Measurements from ENCODE around the gene CLCNKB.

Gene CLCNKB

DNA sequence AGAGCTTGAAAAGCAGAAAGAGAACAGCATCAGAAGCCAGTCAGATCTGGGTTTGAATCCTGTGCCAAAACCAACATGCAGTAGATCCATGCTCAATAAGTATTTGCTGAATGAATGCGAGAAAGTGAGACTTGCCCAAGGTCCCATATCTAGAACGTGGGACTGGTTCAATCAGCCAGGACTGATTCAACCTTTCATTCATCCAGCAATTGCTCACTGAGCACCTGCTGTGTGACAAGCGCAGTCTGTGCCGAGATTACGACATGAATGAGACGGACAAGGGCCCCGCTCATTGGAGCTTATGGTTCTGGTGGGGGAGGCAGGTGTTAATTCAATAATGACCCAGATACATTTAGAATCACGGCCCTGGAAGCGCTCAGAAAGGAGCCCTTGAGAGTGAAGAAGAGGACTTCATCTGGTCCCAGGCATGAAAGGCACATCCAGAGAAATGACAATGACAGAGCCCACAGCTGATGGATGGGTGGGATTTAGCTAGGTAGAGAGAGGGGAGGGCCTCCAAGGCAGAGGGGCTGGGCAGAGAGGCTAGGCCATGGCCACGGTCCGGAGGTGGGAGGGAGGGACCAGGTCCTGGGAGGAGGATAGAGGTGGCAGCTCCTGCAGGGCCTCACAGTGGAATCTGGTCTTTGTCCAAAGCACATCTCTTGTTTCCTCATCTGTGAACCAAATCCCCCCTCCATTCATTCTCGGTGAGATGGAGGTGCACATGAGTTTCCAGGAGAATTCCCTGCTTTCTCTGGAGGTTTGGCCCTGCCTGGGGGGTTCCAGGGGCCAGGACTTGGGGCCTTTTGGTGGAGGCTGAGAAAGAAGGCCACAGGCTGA is 34.0 kb downstream of the CLCNKB start:
- DNase-seq, result no peak

DNA sequence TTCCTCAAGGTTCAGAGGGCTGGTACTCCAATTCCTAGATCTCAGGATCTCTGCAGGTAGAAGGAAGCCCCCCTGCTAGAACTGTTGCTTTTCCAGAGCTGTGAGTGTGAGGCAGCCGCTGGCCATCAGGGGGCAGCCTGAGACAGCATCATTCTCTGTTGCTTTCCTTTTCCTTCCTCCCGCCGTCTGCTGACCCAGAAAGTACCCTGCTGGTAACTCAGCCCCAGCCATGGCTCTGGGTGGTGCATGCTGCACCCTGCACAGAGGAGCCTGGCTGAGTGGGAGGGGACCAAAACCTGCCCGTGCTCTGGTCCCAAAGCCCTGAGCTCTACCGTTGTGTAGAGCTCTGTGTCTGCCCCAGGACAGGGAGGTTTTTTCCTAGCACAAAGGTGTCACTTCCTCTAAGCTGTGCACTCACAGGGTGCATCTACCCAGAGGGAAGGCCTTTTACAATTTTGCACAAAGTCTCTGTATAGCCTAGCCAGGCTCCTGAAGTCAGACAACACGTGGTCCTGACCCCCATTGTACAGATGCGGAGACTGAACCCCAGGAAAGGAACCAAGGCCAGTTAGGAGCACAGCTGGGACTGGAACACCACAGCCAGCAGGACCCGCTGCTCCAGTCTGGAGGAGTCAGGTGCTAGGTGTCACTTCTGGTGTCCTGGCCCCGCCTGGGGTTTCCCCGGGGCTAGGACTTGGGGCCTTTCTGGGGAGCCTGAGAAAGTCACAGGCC is 35.5 kb downstream of the CLCNKB start:
- peak; percentile 67 to 73 for DNase-seq

DNA sequence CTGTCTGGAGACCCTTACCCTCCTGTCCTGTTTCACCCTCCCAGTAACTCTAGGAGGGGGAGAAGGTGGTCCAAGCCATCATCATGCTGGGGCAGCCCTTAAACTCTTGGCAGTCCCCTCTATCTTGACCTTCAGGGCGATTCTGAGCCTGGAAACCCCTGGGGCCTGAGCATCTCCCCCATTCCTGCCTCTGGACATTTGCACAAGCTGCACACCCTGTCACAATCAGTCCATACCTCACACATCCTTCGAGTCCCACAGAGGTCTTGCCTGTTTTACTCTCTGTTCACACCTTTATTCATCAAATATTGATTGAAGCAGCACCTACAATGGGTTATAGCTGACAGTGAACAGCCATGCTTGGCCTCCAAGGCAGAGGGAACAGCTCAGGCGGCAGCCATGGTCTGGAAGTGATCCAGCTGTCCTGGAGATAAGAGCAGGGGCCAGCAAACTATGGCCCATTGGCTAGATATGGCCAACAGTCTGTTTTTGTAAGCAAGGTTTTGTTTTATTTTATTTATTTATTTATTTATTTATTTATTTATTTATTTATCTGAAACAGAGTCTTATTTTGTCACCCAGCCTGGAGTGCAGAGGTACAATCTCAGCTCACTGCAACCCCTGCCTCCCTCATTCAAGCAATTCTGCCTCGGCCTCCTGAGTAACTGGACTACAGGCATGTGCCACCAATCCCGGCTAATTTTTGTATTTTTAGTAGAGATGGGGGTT is 37.0 kb downstream of the CLCNKB start:
- no peak for DNase-seq

DNA sequence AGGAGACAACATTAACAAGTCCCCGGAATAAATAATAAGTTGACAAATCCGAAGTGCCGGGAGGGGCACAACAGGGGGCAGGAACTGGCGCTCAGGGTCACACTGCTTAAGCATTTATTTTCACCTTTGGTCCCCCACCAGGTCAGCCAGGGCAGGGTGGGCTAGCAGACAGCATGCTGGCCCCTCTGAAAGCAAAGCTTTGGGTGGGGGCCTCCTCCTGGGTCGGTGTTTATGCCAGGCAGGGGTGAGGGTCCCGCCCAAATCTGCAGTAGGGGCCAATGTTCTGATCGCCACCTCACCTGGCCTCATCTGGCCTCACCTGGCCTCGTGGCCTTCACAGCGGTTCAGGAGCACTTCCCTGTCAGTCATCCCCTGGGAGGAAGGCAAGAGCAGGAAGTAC is 38.1 kb downstream of the CLCNKB start:
- no peak for DNase-seq

DNA sequence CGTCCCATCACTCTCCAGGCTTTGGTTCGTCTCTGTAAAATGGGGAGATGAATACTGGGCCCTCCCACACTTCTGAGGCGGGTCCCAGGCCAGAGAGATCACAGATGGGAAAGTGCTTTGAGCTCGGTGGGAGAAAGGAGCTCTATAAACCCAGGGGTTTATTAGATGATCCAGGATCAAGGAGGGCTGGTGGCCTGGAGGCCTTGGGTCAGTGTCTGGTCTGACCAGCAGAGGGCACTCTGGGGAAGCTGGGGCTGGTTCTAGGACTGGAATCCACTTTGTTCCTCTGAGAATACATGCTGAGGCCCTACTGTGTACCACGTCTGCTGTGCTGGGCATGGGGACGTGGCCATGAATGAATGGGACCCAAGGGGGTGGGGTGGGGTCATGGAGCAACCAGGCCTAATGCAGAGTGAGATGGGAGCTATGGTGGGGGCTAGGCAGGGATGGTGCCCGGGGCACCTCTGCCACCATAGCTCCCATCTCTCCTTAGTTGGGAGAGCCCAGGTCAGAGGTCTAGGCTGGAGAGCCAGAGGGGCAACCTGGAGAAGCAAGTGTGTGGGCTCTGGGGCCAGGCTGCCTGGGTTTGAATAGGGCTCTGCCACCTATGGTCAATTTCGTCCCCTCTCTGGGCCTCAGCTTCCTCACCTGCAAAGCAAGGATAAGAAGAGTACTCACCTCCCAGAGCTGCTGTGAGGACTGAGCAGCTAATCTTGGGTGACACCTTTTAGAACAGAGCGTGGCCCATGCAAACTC is 38.9 kb downstream of the CLCNKB start:
- DNase-seq, result peak; percentile 51 to 61

DNA sequence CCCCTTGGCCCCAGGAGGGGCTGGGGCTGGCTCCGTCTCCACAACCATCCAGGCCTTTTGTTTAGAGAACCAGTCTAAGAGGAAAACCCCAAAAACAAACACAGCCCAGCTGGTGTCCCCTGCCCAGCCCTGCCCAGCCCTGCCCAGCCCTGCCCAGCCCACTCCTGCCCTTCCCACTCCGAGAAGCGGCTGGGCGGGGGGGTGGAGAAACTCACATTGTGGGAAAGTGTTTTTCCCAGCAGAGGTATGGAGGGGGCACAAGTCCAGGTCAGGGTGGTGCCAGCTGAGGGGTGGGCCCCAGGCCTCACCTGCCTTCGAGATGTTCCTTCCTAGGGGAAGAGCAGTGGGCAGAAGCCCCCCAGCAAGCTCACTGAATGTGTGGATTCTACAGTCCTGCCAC is 39.9 kb downstream of the CLCNKB start:
- no peak for DNase-seq

DNA sequence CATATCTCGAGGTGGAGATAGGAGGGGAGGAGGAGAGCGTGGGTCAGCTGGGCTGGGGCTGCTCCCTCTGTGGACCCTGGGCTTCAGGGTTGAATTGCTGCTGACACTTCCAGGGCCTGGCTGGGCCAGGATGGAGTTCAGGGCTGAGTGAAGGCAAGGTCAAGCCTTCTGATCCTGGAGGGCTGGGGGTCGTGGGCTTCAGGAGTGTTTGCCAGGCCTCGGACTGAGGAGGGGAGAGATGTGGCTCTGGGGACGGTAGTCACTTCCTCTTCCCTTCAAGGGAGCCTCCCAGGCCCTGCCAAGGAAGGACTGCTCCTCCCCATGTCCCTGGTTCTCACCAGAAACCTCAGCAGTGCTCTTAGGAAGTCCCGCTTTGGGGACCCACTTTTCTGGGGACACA is 41.9 kb downstream of the CLCNKB start:
- no peak for DNase-seq

DNA sequence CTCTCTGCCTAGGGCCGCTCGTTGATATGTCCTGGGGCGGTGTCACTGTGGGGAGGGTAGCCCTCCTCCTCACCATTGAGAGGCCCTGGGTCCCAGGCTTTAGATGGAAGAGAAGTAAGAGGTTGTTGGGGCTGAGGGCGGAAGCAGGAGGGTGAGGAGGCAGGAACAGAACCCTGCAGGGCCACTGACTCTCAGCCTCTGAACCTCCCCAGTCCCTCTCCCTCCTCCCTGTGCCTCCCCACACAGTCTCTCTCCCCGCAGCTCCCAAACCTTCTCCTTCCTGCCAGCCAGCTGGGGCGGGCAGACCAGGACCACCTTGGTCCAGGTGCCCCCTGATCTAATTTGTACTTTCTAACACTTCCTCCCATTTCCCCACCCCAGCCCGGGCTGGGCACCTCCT is 44.2 kb downstream of the CLCNKB start:
- no peak for DNase-seq

DNA sequence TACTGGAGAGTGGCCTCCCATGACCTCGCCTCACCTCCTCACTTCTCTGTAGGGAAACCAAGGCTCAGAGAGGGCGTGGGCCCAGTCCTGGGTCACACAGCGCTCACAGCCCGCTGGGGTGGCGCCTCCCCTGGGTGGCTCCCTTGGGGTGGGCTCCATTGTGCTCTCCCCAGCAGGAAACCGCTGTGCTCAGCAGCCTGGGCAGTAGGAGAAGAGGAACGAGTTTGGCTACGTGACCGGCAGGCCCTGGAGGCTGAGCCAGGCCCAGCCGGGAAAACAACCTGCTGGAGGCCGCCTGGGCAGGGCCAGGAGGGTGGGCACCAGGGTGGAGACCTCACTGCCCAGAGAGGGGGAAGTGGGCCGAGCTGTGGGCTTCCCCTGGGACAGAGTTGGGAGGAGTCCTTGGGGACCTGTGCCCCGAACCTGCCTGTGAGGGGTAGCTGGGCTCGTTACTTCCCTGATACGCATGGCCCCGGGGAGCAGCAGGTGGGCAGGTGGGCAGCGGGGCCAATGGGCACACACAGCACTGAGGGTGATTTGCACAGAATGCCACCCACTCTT is 44.8 kb downstream of the CLCNKB start:
- no peak for DNase-seq

DNA sequence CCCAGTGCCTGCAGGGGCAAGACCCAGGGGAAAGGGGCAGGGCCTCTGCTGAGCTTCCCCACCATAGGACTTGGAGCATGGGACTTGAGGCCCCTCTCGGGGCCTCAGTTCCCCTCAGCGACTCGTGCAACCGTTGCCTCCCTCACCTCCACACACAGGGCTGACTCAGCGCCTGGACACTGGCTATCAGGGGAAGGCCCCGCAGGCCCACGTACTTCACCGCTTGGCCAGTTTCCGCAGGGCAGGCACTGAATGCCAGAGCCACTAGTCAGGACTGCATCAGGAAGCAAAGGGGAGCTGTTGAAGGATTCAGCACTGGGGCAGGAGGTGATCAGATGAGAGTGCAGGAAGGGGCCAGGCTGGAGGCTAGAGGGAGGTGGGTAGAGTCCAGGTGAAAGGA is 45.4 kb downstream of the CLCNKB start:
- no peak for DNase-seq

DNA sequence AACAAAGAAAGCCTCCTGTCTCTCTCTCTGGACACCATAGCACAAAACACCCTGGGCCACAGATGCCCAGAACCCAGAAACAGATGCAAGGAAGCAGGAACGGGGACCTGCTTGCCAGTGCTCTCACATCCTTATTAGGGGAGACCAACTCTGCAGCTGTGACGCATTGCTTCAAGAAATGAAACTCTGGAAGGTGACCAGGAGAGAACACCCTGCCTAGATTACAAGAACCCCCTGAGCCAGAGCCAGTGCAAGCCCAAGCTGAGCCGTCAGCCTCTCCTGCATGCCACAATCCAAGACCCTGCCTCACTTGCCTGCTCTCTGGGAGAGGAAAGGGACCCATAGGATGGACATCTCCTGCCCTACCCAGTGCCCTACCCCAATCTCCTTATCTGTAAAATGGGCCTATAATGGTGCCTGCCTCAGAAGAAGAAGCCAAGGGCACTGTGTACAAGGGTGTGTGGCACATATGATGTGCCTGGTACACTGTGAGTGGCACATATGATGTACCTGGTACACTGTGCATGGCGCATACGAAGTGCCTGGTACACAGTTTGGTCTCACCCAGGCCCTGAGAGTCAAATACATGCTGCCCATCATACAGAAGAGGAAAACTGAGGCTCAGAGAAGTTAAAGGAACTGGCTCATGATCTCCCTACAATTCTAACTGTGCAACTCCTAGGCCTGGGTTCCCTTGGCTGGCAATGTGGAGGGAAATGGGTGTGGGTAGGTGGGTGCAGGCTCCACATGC is 46.7 kb downstream of the CLCNKB start:
- DNase-seq, result no peak

DNA sequence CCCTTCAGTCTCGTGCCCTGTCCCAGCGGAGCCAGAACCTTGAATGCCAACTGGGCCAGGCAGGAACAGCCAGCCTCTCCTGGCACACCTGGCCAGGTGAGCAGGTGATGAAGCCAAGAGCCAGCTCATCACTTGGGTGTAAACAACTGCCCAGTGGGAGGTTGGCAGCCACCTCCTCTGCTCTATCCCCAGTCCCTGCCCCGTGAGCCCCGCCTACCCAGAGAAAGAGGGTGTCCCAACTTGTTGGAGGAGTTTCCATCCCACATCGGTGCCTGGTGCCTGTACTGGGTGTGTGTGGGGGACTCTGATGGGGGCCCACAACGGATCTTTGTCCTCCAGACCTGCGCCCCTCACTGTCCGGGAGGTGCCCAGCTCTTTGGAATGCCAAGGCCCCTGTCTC is 47.7 kb downstream of the CLCNKB start:
- no peak for DNase-seq

DNA sequence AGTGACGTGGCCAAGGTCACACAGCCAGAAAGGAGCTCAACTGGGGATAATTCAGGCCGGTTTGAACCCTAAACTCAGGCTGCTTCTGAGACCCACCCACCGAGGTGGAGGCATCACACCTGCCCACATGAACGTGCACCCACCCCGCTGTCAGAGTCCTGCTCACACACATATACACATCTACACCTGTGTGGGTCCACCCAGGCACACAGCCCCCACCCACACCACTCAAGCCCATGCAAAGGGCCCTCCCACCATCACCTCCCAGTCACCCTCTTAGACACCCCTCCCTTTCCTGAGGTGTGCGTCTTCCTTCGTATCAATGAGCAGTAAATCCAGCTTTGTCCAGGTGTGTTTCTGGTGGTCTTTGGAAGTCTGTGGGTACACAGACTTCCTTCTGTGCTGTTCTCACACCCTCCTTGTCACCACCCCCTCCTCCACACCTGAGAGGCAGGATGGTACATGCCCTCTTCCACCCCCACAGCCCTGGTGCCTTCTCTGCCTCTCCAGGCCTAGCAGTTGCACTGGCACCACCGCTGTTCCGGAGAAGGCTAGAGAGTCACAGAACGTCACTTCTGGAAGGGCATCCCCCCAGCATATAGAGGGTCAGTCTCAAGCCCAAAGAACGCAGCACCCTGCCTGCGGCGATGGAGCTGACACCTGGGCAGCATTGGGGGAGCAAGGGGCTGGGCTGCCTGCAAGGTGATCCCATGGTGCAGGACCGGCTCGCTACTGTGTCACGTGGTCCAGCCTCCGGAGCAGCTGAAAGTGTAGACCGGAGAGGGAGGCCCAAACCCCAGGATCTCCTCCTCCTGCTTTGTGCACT is 48.7 kb downstream of the CLCNKB start:
- no peak for DNase-seq

DNA sequence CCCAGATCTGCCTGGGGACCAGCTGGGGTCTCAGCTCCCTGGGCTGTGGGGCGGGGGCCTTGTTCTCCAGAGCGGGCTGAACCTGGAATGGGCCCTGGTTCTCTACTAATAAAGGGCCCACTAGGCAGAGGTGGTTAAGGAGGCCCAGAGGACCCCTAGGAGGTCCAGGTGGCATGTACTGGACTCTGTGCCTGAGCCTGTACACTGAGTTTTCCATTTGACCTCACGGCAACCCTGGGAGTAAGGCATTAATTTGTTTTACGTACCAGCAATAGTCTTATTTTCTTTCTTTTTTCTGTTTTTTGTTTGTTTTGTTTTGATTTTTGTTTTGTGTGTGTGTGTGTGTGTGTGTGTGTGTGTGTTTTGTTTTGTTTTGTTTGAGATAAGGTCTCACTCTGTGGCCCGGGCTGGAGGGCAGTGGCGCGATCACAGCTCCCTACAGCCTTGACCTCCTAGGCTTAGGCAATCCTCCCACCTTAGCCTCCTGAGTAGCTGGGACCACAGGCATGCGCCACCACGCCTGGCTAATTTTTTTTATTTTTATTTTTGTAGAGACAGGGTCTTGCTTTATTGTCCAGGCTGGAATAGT is 49.4 kb downstream of the CLCNKB start:
- no peak for DNase-seq

DNA sequence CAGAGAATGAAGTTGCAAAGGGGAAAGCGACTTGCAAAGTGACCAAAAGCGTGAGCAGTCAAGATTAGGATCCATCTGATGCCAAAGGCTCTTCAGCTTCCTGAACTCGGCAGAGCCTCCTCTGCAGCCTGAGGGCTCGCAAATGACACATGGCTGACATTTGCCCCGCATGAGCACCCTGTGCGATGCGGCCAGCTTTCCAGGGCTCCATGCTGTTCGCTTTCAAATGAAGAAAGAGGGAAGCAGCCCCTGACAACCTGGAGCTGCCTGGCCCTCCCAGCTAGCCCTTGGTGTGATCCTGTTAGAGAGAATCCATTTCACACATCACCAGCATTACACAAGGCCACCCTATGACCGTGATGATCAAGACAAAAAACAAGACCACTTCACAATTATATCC is 50.0 kb downstream of the CLCNKB start:
- no peak for DNase-seq

DNA sequence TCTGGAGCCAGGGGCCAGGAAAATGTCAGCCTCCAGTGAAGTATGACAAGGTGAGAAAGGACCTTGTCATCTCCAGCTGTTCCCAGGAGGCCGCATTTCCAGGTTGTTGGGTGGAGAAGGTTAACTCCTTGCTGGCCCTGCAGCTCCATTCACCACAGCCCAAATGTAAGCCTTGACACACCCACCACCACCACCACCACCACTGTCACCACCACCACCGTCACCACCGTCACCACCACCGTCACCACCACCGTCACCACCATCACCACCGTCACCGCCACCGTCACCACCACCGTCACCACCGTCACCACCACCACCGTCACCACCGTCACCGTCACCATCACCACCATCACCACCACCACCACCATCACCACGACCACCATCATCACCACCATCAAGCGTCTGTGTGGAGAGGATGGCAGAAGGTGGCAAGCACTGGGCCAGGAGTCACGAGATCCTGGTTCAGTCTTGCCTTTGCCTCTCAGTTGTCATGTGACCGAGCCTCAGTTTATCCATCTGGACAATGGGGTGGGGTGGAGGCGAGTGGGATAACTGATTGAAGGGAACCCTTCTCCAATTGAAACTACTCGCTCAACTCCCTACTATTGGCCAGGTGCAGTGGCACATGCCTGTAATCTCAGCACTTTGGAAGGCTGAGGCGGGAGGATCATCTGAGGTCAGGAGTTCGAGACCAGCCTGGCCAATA is 51.0 kb downstream of the CLCNKB start:
- no peak for DNase-seq

DNA sequence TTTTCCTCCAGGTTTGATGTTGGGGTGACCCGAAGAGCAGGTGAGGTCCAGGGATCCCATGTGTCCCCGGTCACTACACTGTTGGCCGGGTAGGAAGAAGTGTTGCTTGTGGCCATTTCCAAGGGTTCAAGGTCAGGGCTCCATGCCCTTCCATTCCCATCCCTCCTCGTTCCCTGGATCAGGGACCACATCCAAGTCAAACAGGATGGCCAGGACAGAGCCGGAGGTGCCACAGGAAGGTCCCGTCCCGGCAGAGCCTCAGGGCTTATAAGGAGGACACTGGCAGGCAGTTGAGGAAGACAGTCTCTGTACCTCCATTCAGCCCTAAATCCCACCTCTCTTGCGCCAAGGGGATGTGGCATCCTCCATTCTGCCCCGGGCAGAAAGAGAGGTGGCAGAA is 51.9 kb downstream of the CLCNKB start:
- no peak for DNase-seq

DNA sequence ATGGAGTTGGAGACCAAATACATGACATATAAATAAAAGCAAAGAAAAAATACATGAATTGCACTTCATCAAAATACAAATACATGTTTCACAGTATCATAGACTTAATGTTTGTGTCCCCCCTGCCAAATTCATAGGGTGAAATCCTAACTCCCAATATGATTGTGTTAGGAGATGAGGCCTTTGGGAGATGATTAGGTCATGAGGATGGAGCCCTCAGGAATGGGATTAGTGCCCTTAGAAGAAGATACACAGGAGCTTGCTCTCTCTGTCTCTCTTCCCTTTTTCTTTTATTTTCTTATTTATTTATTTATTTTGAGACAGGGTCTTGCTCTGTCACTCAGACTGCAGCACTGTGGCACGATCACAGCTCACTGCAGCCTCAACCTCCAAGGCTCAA is 55.8 kb downstream of the CLCNKB start:
- no peak for DNase-seq

DNA sequence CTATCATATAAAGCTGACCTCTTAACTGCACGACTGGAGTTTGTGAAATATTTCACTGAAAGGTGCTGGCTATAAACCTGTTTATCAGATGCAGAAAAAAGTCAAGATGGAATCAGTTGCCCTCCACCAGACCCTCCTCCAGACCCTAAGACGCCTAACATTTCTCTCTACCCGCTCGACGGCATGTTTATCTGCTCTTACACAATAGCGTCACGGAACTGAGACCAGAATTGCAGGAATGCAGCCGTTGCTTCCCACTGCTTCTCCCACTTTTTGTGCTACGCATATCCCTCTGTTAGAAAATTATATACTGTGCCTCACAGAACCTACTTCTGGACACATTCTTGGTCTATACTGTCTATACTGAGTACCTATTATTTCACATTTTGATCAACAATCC is 58.0 kb downstream of the CLCNKB start:
- no peak for DNase-seq

All from activated CD4-positive, alpha-beta T cell treated with anti-CD3 and anti-CD28 coated beads for 4 hours (primary cell).